Astrocyte of the spinal cord (primary cell): ENCODE results near the gene OGFOD3.

Experiments used
- DNase-seq: peaks from one replicate; pipeline ENCODE4 v3.0.0; 2011; ENCODE audit warnings: low read depth, low spot score
- H3K4me3 ChIP-seq: 2 replicates; pipeline ENCODE4 v1.5.1; 2011; ENCODE audit warnings: low read depth, mild to moderate bottlenecking, low read length, moderate library complexity
- in situ Hi-C: cut with HindIII; loops from 2 replicates; pipeline ENCODE4 v1.10.0; 2017; ENCODE audit warnings: low sequenced_read_pairs
- TF ChIP-seq, protein P1 (sequence below): IDR thresholded peaks from 2 replicates; pipeline ENCODE4 v1.5.1; 2012; ENCODE audit warnings: low read depth, mild to moderate bottlenecking, low read length, inconsistent platforms

The OGFOD3 gene, protein sequence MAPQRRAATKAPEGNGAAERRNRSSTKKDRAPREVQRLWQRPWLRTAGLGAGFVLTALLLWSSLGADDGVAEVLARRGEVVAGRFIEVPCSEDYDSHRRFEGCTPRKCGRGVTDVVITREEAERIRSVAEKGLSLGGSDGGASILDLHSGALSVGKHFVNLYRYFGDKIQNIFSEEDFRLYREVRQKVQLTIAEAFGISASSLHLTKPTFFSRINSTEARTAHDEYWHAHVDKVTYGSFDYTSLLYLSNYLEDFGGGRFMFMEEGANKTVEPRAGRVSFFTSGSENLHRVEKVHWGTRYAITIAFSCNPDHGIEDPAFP

GRCh38 chr17:82418001-82418986 is at the start of gene OGFOD3, which contains the start of gene HEXD:
Gene OGFOD3 (minus strand): TSS chr17:82418586. CDS start chr17:82418485, 101 bp downstream.
Gene HEXD (plus strand): TSS chr17:82418347. CDS start chr17:82419800, 1,453 bp downstream.
- peak within 1 kb of the TSS; percentile 73 for H3K4me3 ChIP-seq
- peak; percentile 71 for DNase-seq
- TF ChIP-seq, protein P1, sequence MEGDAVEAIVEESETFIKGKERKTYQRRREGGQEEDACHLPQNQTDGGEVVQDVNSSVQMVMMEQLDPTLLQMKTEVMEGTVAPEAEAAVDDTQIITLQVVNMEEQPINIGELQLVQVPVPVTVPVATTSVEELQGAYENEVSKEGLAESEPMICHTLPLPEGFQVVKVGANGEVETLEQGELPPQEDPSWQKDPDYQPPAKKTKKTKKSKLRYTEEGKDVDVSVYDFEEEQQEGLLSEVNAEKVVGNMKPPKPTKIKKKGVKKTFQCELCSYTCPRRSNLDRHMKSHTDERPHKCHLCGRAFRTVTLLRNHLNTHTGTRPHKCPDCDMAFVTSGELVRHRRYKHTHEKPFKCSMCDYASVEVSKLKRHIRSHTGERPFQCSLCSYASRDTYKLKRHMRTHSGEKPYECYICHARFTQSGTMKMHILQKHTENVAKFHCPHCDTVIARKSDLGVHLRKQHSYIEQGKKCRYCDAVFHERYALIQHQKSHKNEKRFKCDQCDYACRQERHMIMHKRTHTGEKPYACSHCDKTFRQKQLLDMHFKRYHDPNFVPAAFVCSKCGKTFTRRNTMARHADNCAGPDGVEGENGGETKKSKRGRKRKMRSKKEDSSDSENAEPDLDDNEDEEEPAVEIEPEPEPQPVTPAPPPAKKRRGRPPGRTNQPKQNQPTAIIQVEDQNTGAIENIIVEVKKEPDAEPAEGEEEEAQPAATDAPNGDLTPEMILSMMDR = no peak
- in situ Hi-C loops = loop anchor here (10.0 kb wide), 1 partner anchor 73 kb away; no protein-coding TSS in a partner anchor

DNA sequence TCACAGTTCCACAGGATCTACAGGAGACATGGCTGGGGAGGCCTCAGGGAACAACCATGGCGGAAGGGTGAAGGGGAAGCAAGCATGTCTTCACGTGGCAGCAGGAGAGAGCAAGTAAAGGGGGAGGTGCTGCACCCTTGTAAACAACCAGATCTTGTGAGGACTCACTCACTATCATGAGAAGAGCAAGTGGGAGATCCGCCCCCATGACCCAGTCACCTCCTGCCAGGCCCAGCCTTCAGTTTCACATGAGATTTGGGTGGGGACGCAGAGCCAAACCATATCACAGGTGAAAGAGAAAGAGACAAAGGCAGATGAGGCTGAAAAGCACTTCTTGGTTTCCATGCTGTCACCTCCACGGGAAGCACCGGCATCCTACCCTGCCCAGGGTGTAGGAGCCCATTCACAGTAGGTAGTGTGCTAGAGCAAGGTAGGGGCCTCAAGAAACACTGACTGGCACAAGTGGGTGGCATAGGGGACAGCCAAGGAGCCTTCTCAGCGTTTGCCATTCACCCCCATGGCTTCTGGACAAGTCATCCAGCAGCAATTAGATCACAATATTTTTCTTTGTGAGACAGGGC is 46.7 kb upstream of the OGFOD3 start:
- no peak for DNase-seq
- H3K4me3 ChIP-seq = no peak overlapping the region
- in situ Hi-C loops = no loop called here
- TF ChIP-seq, protein P1 = no peak

DNA sequence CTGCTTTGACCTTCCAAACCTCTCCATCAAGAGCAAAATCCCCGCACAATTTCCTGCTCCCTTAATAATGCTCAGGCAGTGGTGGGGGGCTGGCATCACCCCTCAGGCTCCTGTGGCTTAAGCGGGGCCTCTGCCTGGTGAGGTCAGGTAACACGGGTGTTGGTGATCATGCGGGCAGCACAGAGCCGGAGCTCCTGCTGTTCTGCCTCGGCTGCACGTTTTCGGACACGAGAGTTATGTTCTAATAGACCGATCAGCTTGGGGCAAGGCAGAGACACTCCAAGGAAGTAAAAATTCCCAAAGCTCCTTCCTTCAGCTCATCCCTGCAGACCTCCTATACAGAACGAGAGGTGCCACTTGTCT is 46.2 kb upstream of the OGFOD3 start:
- no peak for DNase-seq
- in situ Hi-C loops = no loop called here
- TF ChIP-seq, protein P1 = no peak
- H3K4me3 ChIP-seq = no peak overlapping the region

DNA sequence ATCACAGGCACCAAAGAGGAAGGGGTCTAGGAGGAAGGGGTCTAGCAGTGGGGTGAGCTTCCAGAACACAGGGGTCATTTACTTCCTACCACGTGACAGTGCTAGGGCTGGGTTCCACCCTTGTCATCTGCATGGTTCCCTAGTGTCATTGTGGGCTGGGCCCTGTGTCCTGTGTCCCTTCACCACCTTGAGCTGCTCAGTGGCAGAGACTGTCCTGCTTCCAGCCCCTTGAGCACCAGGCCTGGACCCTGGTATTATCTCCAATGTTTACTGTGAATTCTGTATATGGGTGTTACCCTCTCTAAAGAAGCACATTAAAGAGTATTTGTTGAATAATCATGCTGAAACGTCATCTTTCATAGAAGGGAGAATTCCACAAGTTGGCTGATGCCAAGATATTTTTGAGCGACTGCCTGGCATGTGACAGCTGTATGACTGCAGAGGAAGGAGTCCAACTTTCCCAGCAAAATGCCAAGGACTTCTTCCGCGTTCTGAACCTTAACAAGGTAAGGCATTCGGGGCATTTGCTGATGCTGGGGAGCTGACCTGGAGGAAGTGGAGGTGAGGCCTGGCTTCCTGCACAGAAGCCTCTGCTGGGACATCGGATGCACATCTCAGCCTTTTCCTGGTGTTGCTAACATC is 45.7 kb upstream of the OGFOD3 start:
- in situ Hi-C loops = no loop called here
- TF ChIP-seq, protein P1 = no peak
- H3K4me3 ChIP-seq = no peak overlapping the region
- DNase-seq = no peak

- in situ Hi-C loops = no loop called here
- H3K4me3 ChIP-seq = no peak overlapping the region
- TF ChIP-seq, protein P1 = no peak
Measured at GRCh38 chr17:82463391-82463790, 45.0 kb upstream of the OGFOD3 start.

More at GRCh38 chr17:82463391-82463790, 45.0 kb upstream of the OGFOD3 start:
- DNase-seq = no peak
